ENCODE measurements around the gene NT5C.

NT5C gene

GRCh38 chr17:75125984-75126383 lies 5.6 kb downstream of the NT5C start:
- TF ChIP-seq CTCF (IDR thresholded peaks at IDR 0.05): no peak

GRCh38 chr17:75124819-75125162 lies 6.8 kb downstream of the NT5C start:
- TF ChIP-seq CTCF (IDR thresholded peaks at IDR 0.05): no peak

- TF ChIP-seq CTCF (IDR thresholded peaks at IDR 0.05): no peak
These were observed 7.3 kb downstream of the NT5C start for GRCh38 chr17:75124041-75124818.

- TF ChIP-seq CTCF (IDR thresholded peaks at IDR 0.05): no peak
These were observed 13.2 kb downstream of the NT5C start for GRCh38 chr17:75118307-75118706.

GRCh38 chr17:75116737-75117136 lies 14.8 kb downstream of the NT5C start:
- no peak for TF ChIP-seq CTCF (IDR thresholded peaks at IDR 0.05)

- no peak for TF ChIP-seq CTCF (IDR thresholded peaks at IDR 0.05)
These were observed 16.0 kb downstream of the NT5C start for GRCh38 chr17:75115555-75115954.

- TF ChIP-seq CTCF (IDR thresholded peaks at IDR 0.05): no peak
These were observed 16.8 kb downstream of the NT5C start for GRCh38 chr17:75114552-75115314.
